Stimulated activated CD4-positive, alpha-beta T cell treated with anti-CD3 and anti-CD28 coated beads, Interleukin-12 subunit alpha, Interleukin-12 subunit beta, amount 100 ng/mL, for 48 hours (primary cell): ENCODE measurements around the gene DPP10.

Experiments used
- DNase-seq, 3 donors: peaks; one replicate each; pipeline ENCODE4 v3.0.0-alpha.2; 2020; ENCODE audit warnings: low read depth in 2 of 3, low spot score in 1 of 3

Gene DPP10

GRCh38 chr2:115541814-115542213 lies 1099.4 kb downstream of the DPP10 start:
- no peak for DNase-seq

DNA sequence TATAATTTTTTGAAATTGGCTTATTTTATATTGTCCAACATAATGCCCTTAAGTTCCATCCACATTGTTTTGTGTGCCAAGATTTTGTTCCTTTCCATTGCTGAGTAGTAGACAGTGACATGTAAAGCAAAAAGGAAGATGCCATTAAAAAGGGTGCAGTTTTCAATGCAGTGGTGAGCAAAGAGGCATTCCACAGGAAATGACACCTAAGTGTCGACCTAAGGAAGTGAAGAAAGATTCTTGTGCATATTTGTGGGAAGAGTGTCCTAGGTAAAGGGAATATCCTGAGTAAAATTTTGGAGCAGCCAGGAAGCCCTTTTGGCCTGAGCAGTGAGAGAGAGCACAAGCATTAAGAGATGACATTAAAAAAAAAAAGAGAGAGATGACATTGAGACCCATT lies 1099.9 kb downstream of the DPP10 start:
- DNase-seq = no peak

DNA sequence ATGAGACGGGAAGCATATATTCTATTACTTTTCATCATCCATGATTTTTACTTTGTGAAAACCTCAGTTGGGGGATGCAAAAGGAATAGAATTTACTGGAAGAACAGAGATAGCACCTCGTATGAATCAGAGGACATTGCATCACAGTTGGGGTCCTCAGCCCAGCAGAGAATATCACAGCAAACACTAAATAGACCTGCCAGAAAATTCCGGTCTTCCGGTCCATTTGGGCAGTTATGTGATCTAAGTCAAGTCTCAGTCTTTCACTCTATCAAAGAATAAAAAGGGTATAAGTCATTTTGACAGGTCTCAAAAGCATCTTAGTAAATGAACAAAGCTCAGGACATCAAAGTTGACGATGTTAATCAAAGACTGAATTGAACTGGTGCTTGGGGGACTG lies 1100.6 kb downstream of the DPP10 start:
- no peak for DNase-seq

DNA sequence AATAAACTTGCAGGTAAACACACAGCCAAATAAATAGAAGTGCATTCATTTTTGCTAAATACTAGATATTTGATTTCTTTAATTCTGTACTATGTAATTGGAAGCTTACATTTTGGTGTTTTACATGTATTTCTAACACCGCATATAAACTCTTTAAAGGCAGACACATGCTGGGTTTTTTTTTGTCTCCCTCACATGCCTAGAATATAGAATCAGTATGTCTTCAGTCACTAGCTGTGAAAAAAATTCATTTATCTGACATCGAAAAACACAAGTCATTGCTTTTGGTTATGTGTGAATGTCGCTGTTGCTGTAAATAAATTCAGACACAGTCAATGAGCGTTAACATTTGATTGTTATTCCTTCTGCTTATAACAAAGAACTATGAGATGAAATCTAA lies 1101.0 kb downstream of the DPP10 start:
- no peak for DNase-seq

- no peak for DNase-seq
Observed at GRCh38 chr2:115549611-115550130, 1107.2 kb downstream of the DPP10 start.

DNA sequence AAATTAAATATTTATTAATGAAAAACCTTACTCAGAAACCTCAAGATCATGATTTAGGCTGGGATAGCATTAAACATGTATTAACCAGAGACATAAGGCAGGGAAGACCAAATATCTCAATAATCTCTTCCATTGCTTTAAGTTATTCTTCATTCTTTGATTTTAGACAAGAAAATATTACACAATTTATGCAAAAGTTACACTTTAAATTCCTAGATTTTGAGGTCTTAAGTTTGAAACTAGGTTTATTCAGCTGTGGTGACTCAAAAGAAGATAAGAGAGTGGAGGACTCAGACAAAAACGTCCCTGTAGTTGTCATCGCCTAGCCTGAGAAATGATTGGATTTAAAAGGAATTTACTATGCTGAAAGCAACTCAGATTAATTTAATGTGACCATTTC lies 1110.3 kb downstream of the DPP10 start:
- no peak for DNase-seq

DNA sequence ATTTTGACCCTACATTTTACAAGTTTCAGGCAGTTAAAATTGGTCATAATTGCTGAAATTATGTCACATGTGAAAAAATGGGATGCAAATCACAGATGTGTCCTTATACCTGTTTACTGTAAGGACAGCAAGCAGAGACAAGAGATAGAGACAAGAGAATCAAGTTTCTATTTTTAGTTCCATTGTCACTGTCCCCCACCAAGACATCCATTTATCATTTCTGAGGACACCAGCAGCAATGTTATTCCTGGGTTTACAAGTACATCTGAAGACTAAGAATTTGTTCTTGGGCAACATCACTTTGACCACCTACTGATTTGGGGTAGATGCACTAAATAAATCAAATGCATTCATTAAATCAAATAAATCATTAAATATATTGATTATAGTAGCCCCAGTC lies 1111.7 kb downstream of the DPP10 start:
- DNase-seq = no peak

DNA sequence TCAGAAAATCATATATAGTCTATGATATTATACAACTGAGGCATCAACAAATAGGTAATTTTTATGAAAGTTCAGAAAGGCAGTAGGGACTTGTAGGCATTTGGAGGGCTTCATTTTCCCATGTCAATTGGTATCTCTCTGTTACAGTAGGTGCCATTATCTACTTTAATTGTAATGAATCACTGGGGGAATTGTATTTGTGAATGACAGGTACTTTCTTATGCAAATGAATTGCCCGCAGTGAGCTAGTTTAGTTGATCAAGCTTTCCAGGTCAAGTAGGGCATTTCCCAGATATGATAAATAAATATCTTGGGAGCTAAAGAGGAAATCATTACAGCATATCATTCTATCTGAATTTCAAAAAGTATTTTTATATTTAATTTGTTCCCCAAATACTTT lies 1116.3 kb downstream of the DPP10 start:
- DNase-seq = no peak

DNA sequence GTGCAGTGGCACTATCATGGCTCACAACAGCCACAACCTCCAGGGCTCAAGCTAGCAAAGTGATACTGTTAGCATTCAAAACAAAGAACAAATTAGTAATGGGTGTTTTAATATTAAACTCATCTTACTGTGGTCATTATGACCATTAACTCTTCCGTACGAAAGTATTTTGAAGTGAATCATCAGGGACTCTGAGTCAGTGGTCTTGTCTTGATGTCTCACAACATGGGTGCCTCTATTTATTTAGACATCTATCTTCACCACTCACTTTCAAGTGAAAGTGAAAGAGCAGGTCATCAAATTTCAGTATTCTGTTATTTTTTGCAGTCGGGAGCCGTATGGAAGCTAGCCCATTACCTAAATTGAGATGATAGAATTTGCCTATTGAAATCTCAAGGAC lies 1118.2 kb downstream of the DPP10 start:
- DNase-seq = no peak

GRCh38 chr2:115568643-115569042 lies 1126.2 kb downstream of the DPP10 start:
- DNase-seq = no peak

GRCh38 chr2:115569547-115569946 lies 1127.1 kb downstream of the DPP10 start:
- DNase-seq = no peak

GRCh38 chr2:115572746-115573145 lies 1130.3 kb downstream of the DPP10 start:
- no peak for DNase-seq

DNA sequence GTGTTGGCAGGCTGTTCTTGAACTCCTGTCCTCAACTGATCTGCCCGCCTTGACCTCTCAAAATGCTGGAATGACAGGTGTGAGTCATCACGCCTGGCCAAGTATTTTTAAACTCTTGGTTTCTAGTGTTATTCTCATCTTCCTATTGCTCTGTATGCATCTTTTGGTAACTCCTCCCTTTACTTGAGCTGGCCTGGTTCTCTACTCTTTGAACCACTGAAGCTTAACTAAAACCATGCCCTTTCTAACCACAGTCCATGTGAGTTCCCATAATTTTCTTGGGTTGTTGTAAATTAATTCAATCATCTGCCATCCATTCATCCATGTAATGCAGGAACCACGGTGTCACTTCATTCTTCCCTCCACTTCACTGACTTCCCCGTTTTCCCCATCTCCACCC lies 1131.3 kb downstream of the DPP10 start:
- no peak for DNase-seq

DNA sequence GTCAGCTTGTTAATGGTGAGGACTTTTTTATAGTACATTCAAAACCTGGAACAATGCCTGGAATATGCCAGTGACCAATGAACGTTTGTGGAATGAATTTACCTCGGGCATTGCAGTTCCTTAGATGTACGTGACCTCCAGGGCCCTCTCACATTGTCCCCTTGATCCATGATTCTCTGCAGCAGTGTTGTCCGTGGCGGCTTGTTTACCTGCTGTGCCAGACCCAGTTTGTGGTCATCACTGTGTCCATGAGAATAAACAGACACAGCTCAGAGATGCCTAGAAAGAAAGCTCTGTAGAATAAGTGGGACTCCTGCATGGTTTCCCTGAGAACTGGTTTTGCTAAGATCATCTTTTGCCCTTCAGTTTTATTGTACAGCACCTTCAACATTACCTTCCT lies 1132.2 kb downstream of the DPP10 start:
- DNase-seq = no peak

DNA sequence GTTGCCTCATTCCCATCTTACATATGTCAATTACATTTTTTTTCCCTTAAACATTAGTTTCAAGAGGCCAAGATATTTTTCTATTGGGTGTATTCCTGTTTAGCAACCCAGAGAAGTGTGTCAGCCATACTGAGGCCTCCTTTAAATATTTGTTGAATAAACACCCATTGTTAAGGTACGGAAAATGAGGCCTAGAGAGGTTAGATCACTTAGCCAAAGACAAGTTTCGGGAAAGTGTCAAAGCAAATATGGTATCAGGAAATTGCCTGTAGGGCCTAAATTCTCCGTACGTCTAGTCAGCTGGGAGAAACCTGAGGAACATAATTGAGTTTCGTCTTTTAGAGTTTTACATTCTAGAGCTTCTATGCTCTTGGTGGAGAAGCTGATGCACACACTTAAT lies 1138.3 kb downstream of the DPP10 start:
- no peak for DNase-seq

DNA sequence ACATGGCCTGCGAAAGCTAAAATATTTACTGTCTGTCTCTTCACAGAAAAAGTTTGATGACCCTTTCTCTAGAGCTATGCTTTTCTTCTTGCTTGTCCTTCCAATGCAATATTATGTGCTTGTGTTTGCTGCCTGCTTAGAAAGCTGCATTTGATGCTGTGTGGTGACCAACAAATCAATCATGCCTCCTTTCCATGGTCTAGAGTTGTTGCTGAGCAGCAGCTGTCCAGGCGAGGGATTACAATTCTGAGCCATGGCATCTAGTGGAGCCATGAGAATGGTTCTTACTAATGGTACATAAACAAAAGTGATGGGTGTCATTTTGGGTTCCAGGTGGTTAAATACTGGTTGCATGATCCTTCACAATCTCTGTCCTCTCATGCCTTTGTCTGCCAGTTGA lies 1142.1 kb downstream of the DPP10 start:
- no peak for DNase-seq

- no peak for DNase-seq
Observed at GRCh38 chr2:115596659-115597375, 1154.4 kb downstream of the DPP10 start.

DNA sequence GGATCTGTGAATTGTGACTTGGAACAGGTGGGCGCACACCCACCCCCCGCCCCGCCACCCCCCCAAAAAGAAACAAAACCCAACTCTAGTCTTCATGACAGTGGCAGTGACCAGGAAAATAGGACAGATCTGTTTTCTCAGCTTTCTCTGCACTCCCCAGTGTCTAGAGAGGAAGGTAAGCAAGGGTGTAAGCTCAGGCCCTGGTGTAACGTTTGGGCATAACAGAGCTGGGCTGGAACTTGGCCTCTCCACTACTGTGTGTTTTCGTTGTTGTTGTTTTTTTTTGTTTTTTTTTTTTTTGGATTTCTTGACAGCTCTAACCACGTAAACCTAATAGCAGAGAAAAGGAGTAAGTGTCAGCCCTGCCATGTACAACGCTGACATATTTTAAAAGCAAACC lies 1160.8 kb downstream of the DPP10 start:
- DNase-seq = no peak

DNA sequence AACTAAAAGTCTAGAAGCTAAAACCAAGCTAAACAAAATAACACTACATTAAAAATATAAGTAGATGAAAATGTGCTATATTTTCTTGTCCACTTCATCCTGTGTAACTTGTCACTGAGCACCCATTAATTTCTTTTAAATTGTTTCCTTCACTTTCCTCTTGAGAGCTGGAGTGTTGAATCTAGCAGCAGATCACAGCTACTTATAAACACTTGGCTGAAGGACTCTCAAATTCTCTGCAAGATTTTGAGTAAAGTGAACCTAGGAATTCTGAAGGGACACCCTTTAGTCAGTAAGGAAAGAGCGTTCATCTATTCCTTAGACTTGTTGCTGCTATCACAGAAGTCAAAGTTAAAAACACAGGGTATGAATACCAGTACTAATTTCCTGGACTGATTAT lies 1163.9 kb downstream of the DPP10 start:
- no peak for DNase-seq

- no peak for DNase-seq
Observed at GRCh38 chr2:115609978-115610377, 1167.5 kb downstream of the DPP10 start.

DNA sequence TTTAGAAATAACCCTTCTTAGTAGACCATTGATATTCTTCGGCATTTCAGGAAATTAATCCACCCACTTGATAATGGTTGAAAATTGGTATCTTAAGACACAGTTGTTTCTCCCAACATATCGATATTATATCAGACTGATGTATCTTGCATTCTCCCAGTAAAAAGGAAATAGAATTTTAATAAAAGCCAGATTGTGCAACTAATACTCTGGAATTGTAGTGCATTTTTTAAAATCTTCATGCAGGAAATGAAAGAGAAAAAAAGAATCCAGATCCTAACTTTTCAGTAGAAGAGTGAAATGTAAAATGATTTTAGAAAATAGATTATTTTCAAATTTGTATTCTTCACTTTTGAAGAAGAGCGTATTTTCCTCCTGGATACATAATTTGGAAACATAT lies 1168.4 kb downstream of the DPP10 start:
- no peak for DNase-seq

GRCh38 chr2:115624332-115624731 lies 1181.9 kb downstream of the DPP10 start:
- DNase-seq = no peak

- DNase-seq = no peak
Observed at GRCh38 chr2:115634578-115634977, 1192.1 kb downstream of the DPP10 start.
